NCI-H748 (cell line): Measurements from ENCODE around the gene KLHDC7A.
"Not testable (repeated sequence)": the region's sequence is repeated elsewhere in the genome, so short reads cannot be mapped to it uniquely, and the experiment has no call there.

Experiments used
- DNase-seq: peaks from one replicate; lab custom pipeline; 2025; ENCODE audit not compliant: unreplicated experiment; lab: John Stamatoyannopoulos, UW

The KLHDC7A gene

GRCh38 chr1:18480315-18481189, at the start of gene KLHDC7A:
KLHDC7A (plus strand) TSS chr1:18480930; CDS start chr1:18480982, 52 bp downstream.
- DNase-seq: peak; percentile 73

- no peak for DNase-seq
These were observed 46.7 kb upstream of the KLHDC7A start for GRCh38 chr1:18434041-18434440.

- DNase-seq: peak; percentile 20
These were observed 40.1 kb upstream of the KLHDC7A start for GRCh38 chr1:18440385-18441226.

GRCh38 chr1:18443587-18444520, 36.9 kb upstream of the KLHDC7A start:
- DNase-seq: no peak

GRCh38 chr1:18444563-18444962, 36.2 kb upstream of the KLHDC7A start:
- DNase-seq: no peak

- DNase-seq: no peak
These were observed 34.0 kb upstream of the KLHDC7A start for GRCh38 chr1:18446751-18447150.

GRCh38 chr1:18447509-18448220, 33.1 kb upstream of the KLHDC7A start:
- DNase-seq: no peak

GRCh38 chr1:18448889-18449288, 31.8 kb upstream of the KLHDC7A start:
- DNase-seq: no peak

- no peak for DNase-seq
These were observed 28.2 kb upstream of the KLHDC7A start for GRCh38 chr1:18452550-18452949.

GRCh38 chr1:18458133-18459092, 22.3 kb upstream of the KLHDC7A start:
- no peak for DNase-seq

- DNase-seq: no peak
These were observed 19.1 kb upstream of the KLHDC7A start for GRCh38 chr1:18461656-18462055.

GRCh38 chr1:18462517-18462916, 18.2 kb upstream of the KLHDC7A start:
- not testable (repeated sequence) for DNase-seq

- DNase-seq: no peak
These were observed 17.7 kb upstream of the KLHDC7A start for GRCh38 chr1:18463063-18463462.

- peak; percentile 2 for DNase-seq
These were observed 16.6 kb upstream of the KLHDC7A start for GRCh38 chr1:18463984-18464664.

- DNase-seq: no peak
These were observed 16.1 kb upstream of the KLHDC7A start for GRCh38 chr1:18464665-18465050.

GRCh38 chr1:18466676-18467075, 14.1 kb upstream of the KLHDC7A start:
- DNase-seq: no peak

- DNase-seq: no peak
These were observed 12.2 kb upstream of the KLHDC7A start for GRCh38 chr1:18468570-18468969.

- no peak for DNase-seq
These were observed 11.2 kb upstream of the KLHDC7A start for GRCh38 chr1:18469514-18469913.
